ENCODE data around the gene SNX10. TPM values are rescaled to one million over a fixed set of nuclear protein-coding genes. Genes with fewer than 3 reads are reported as not detected.

The SNX10 gene, protein sequence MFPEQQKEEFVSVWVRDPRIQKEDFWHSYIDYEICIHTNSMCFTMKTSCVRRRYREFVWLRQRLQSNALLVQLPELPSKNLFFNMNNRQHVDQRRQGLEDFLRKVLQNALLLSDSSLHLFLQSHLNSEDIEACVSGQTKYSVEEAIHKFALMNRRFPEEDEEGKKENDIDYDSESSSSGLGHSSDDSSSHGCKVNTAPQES
- total RNA-seq = 0.15 and 0.17 TPM in 2 replicates

DNA sequence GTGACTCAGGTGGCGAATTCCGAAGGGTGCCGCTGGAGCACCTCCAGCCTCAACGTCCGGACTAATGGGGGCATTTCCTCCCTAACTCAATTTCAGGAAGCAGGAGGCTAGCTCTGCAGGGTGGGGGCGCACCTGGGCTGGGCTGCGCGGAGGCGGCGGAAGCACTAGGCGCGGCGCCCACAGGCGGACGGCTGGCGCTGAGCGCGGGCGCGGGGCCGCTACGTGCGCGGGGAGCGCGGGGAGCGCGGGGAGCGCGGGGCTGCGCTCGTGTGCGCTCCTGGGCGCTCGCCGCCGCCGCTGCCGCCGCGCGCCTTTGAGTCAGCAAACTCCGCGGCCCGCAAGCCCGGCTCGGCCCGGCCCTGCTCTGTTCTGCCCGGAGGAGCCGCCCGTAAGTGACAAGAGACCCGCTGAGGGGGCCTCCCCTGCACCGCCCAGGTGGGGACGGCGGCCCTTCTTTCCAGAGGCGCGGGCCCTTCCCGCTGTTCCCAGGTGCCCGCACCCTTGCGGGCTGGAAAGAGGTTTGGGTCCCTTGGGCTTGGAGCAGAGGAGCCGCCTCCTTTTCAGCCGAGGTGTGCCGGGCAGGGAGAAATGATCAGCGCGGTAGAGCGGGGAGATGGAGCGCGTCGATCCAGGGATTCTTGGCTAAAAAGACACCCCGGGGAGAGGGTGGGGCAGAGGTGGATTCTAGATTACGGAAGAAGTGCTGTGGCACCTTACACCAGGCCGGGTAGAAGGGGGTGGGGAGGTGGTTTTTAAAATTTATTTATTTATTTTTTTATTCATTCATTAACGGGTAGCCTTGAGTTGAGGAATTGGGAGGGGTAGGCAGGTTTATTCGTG, at the start of gene SNX10:
SNX10 (plus strand) TSS at position 164 of the 840 bp plus-strand sequence. CDS start 54,581 bp downstream, outside the sequence.

Other genes with a start within 250 kb of the SNX10 start
- 1.2 and 5.1 TPM in 2 replicates for gene NFE2L3, start 139.7 kb upstream of the SNX10 start, total RNA-seq
- 58.2 and 190 TPM in 2 replicates for gene HNRNPA2B1, start 91.1 kb upstream of the SNX10 start, total RNA-seq
- 76.1 and 156 TPM in 2 replicates for gene CBX3, start 90.1 kb upstream of the SNX10 start, total RNA-seq